Measurements from ENCODE around the gene NT5DC2. TPM values are rescaled to one million over a fixed set of nuclear protein-coding genes. Genes with fewer than 3 reads are reported as not detected.

Gene NT5DC2
- total and polyA plus RNA-seq, 7 donors: 9.0 to 32.8 (median 15.7) TPM

GRCh38 chr3:52522651-52523251 lies 10.9 kb downstream of the NT5DC2 start:
- 91 to 93% methylated on average over 14 of the region's 14 CpGs for WGBS, 2 donors
- H3K36me3 ChIP-seq: peaks cover 0 to 19% (median 3%) of the 10 kb centered on the region in 4 donors
- H3K9me3 ChIP-seq: no peaks in the 10 kb centered on the region
- intact Hi-C loops (cut with DNase I): no loop called here
- DNase-seq: peak; percentile 59
- no peak overlapping the region for H3K27ac ChIP-seq
- no peaks in the 10 kb centered on the region for H3K27me3 ChIP-seq
- TF ChIP-seq POLR2AphosphoS5 (IDR thresholded peaks at IDR 0.05) (no peak), POLR2A (IDR thresholded peaks at IDR 0.05) (no peak), CTCF (IDR thresholded peaks at IDR 0.05) (no peak), EP300 (IDR thresholded peaks at IDR 0.05) (no peak)
- H3K4me3 ChIP-seq: no peak overlapping the region
- H3K4me1 ChIP-seq: peaks cover 0 to 22% (median 6%) of the 10 kb centered on the region in 4 donors

GRCh38 chr3:52521881-52522650 lies 11.6 kb downstream of the NT5DC2 start:
- no peak overlapping the region for H3K27ac ChIP-seq
- TF ChIP-seq EP300 (IDR thresholded peaks at IDR 0.05) (no peak), POLR2AphosphoS5 (IDR thresholded peaks at IDR 0.05) (no peak), CTCF (IDR thresholded peaks at IDR 0.05) (no peak), POLR2A (IDR thresholded peaks at IDR 0.05) (no peak)
- no peaks in the 10 kb centered on the region for H3K9me3 ChIP-seq
- WGBS, 2 donors: 92 to 94% methylated on average over 33 of the region's 33 CpGs
- H3K36me3 ChIP-seq: peaks cover 0 to 16% (median 0%) of the 10 kb centered on the region in 4 donors
- DNase-seq: peak; percentile 46
- H3K4me3 ChIP-seq: no peak overlapping the region
- H3K4me1 ChIP-seq: peaks cover 0 to 22% (median 6%) of the 10 kb centered on the region in 4 donors
- intact Hi-C loops (cut with DNase I): no loop called here
- H3K27me3 ChIP-seq: no peaks in the 10 kb centered on the region

DNA sequence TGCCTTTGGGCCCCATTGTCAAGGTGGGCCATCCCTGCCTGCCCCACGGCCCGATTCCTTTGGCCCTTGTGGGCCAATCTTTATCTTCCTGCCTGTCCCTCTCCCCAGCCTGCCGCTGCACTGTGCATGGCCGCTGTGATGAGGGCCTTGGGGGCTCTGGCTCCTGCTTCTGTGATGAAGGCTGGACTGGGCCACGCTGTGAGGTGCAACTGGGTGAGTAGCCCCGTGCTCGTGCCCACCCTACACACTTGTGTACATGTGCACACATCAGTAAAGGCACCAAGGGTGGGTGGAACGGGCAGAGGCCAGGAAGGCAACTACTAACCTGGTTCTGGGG lies 12.2 kb downstream of the NT5DC2 start:
- intact Hi-C loops (cut with DNase I): no loop called here
- Histone ChIP-seq H3K4me1 (peaks cover 0 to 22% (median 6%) of the 10 kb centered on the region in 4 donors), H3K9me3 (no peaks in the 10 kb centered on the region), H3K27me3 (no peaks in the 10 kb centered on the region), H3K36me3 (peaks cover 0 to 12% (median 0%) of the 10 kb centered on the region in 4 donors), H3K27ac (no peak overlapping the region), H3K4me3 (no peak overlapping the region)
- no peak for TF ChIP-seq EP300 (IDR thresholded peaks at IDR 0.05)
- TF ChIP-seq POLR2AphosphoS5 (IDR thresholded peaks at IDR 0.05): no peak
- no peak for TF ChIP-seq POLR2A (IDR thresholded peaks at IDR 0.05)
- TF ChIP-seq CTCF (IDR thresholded peaks at IDR 0.05): no peak
- 93 to 94% methylated on average over 8 of the region's 8 CpGs for WGBS, 2 donors
- no peak for DNase-seq

- peaks cover 0 to 12% (median 0%) of the 10 kb centered on the region in 4 donors for H3K36me3 ChIP-seq
- TF ChIP-seq EP300 (IDR thresholded peaks at IDR 0.05): no peak
- no peak for TF ChIP-seq POLR2A (IDR thresholded peaks at IDR 0.05)
- no peak for TF ChIP-seq POLR2AphosphoS5 (IDR thresholded peaks at IDR 0.05)
- TF ChIP-seq CTCF (IDR thresholded peaks at IDR 0.05): no peak
Measured at GRCh38 chr3:52520716-52521487, 12.8 kb downstream of the NT5DC2 start.

More at GRCh38 chr3:52520716-52521487, 12.8 kb downstream of the NT5DC2 start:
- intact Hi-C loops (cut with DNase I): no loop called here
- no peak for DNase-seq
- Histone ChIP-seq H3K9me3 (no peaks in the 10 kb centered on the region), H3K4me3 (no peak overlapping the region), H3K4me1 (peaks cover 0 to 20% (median 6%) of the 10 kb centered on the region in 4 donors), H3K27me3 (no peaks in the 10 kb centered on the region), H3K27ac (no peak overlapping the region)
- WGBS, 2 donors: 89 to 93% methylated on average over 20 of the region's 20 CpGs

Measured in sigmoid colon (tissue), 7 donors.